ENCODE results near the gene IFNL1.
"Not testable (repeated sequence)": the region's sequence is repeated elsewhere in the genome, so short reads cannot be mapped to it uniquely, and the experiment has no call there.

Gene IFNL1

GRCh38 chr19:39296055-39296645 is at the start of gene IFNL1:
Gene IFNL1 (plus strand): TSS chr19:39296407. CDS start chr19:39296422, 15 bp downstream.
- DNase-seq (ENCODE audit: low read depth) = no peak

GRCh38 chr19:39246951-39247669 is 49.1 kb upstream of the IFNL1 start:
- DNase-seq (ENCODE audit: low read depth) = no peak

- DNase-seq (ENCODE audit: low read depth) = no peak
Measured at GRCh38 chr19:39247701-39248664, 48.2 kb upstream of the IFNL1 start.

DNA sequence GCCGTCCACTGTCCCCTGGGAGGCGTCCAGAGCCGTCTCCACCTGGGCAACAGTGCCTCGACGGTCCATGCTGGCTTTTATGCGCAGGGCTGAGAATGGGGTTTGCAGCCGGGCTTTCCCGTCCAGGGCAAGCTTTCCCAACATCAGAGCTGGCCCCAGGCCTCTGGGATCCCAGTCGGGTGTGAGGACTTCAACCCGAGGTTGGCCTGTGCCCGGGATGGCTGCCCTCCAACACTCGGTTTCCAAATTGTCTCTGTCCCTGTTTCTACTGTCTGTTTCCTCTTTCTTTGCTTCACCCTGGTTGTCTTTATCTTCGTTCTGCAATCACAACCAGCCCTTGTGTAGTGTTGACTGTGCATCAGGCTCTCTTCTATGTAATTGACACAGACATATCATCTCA is 47.4 kb upstream of the IFNL1 start, which contains the start of gene IFNL4:
TSS of gene IFNL4 (minus strand) at position 51 of the 400 bp plus-strand sequence.
- no peak for DNase-seq (ENCODE audit: low read depth)

GRCh38 chr19:39251081-39251480 is 45.1 kb upstream of the IFNL1 start:
- no peak for DNase-seq (ENCODE audit: low read depth)

DNA sequence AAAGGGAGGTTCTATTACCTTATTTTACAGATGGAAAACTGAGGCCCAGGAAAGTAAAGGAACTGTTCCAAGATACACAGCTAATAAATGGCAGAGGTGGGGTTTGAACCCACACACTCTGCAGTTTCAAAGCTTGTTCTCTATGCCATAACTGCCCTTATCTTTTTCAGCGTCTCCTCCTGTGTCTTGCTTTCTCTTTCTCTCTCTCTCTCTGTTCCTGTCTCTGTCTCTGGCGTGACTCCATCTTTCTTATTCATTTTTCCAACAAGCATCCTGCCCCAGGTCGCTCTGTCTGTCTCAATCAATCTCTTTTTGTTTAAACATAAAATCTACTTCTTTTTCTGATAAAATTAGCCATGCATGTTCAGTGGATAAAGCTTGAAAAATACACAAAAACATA is 44.4 kb upstream of the IFNL1 start:
- no peak for DNase-seq (ENCODE audit: low read depth)

- no peak for DNase-seq (ENCODE audit: low read depth)
Measured at GRCh38 chr19:39252458-39252857, 43.7 kb upstream of the IFNL1 start.

DNA sequence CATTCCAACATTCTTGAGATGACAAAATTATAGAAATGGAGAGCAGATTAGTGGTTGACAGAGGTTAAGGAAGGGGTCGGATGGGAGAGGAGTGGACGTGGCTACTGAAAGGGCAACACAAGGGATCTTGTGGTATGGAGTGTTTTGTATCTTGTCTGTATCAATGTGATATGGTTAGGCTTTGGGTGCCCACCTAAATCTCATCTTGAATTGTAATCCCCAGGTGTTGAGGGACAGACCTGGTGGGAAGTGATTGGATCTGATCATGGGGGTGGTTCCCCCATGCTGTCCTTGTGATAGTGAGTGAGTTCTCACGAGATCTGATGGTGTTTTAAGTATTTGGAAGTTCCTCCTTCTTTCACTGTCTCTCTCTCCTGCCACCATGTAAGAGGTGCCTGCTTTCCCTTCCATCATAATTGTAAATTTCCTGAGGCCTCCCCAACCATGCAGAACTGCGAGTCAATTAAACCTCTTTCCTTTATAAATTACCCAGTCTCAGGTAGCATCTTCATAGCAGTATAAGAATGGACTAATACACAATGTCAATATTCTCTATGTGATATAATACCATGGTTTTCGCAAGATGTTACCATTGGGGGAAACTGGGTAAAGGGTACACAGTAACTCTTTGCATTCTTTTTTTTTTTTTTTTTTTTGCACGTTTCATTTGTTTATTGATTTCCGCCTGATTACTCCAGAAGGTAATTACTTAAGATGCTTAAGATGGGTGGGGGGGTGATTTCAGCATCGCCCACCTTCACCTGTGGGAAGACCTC is 42.6 kb upstream of the IFNL1 start:
- DNase-seq (ENCODE audit: low read depth) = no peak

GRCh38 chr19:39254531-39255345 is 41.5 kb upstream of the IFNL1 start:
- DNase-seq (ENCODE audit: low read depth) = no peak

DNA sequence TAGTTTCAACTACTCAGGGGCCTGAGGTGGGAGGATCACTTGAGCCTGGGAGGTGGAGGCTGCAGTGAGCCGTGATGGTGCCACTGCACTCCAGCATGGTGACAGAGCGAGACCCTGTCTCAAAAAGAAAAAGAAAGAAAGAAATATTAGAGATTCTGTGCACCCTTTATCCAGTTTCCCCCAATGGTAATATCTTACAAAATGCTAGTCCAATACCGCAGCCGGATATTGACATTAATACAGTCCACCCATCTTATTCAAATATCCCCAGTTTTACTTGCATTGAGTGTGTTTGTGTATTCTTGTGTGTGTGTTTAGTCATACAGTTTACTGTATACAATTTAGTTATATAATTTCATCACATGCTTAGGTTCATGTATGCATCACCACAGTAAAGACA is 39.0 kb upstream of the IFNL1 start:
- DNase-seq (ENCODE audit: low read depth) = no peak

GRCh38 chr19:39261704-39262103 is 34.5 kb upstream of the IFNL1 start:
- DNase-seq (ENCODE audit: low read depth) = no peak

DNA sequence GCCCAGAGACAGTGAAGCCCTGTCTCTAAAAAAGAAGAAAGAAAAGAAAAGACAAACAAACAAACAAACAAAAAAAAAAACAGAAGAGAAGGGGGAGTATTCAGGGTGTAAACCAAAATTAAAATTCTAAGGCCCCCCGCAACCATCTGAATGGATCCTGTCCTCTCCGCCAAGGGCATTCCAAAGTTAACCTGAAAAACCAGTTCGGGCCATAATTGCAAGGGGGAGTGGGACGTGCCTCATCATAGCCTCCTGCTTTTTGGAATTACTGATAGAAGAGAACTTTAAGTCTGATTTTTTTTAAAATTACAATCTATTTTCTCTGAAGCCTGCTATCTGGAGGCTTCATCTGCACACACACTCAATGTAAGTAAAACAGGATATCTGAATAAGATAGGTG is 33.7 kb upstream of the IFNL1 start:
- DNase-seq (ENCODE audit: low read depth) = no peak

DNA sequence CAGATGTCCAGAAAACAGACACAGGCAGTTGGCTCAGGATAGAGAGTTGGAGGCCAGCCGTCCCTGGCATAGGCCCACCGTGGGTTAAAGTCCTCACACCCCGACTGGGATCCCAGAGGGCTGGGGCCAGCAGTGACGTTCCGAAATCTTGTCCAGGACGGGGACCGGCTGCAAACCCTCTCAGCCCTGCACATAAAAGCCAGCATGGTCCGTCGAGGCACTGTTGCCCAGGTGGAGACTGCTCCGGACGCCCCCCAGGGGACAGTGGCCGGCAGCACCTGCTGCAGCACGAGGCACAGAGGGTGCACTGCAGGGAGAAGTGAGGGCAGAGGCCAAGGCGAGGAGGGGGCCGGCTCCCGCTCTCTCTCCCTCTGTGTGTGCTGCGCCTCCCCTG is 32.3 kb upstream of the IFNL1 start:
- DNase-seq (ENCODE audit: low read depth) = no peak

DNA sequence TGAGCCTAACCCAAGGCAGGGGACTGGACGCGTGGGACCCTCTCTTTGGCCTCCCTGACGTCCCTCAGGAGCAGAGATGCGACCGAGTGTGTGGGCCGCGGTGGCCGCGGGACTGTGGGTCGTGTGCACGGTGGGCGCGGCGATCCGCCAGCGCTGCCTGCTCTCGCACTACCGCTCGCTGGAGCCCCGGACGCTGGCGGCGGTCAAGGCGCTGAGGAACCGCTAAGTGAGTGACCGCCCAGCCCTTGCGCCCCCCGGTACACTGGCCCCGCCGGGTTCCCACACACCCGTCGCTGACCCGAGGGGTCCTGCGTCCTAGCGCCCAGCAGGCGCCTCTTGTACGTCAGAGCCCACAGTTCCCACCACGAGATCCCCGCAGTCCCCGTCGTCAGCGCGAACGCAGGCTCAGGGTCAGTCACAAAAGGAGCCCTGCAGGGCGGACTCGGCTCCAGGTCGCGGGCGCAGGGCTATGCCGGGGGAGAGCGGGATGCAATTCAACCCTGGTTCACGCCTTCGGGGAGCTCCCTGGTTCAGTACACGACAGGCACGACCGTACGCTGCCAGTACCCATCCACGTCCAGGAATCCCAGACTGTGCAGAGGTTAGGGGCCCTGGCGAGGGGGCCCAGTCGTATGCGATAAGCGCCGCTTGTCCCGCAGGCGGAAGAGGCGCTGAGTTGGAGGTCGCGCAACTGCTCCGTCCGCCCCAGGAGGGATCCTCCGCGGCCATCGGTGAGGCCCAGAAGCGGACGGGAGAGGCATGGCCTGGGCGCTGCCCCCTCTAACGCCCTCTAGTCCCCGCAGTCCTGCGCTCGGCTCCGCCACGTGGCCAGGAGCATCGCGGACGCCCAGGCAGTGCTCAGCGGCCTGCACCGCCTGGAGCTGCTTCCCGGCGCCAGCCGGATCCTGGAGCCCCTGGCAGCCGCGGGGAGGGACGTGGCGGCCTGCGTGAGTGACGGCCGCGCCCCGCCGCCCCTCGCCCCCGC is 31.6 kb upstream of the IFNL1 start:
- DNase-seq (ENCODE audit: low read depth) = no peak

- DNase-seq (ENCODE audit: low read depth) = no peak
Measured at GRCh38 chr19:39265321-39265916, 30.8 kb upstream of the IFNL1 start.

GRCh38 chr19:39268085-39268484 is 28.1 kb upstream of the IFNL1 start, which contains the start of gene IFNL2:
Gene IFNL2 (plus strand): TSS chr19:39268396. CDS start chr19:39268569, 173 bp downstream.
- not testable (repeated sequence) for DNase-seq (ENCODE audit: low read depth)

GRCh38 chr19:39268531-39269223 is 27.5 kb upstream of the IFNL1 start:
- DNase-seq (ENCODE audit: low read depth) = not testable (repeated sequence)

- DNase-seq (ENCODE audit: low read depth) = not testable (repeated sequence)
Measured at GRCh38 chr19:39269369-39269768, 26.8 kb upstream of the IFNL1 start.

All from activated T-helper 9 cell treated with anti-CD3 and anti-CD28 coated beads, Interleukin-2, amount 50 U/mL, for 16 hours (primary cell).